SK-N-SH (cell line): ENCODE results near the gene CCDC78. TPM values are rescaled to one million over a fixed set of nuclear protein-coding genes. Genes with fewer than 3 reads are reported as not detected.

Experiments
- CTCF ChIA-PET: fragments of 300-600, 350-600 bp; formaldehyde crosslinking; extraction: SDS; loops from one replicate; lab custom pipeline; 2021; lab: Yijun Ruan, JAX
- POLR2A ChIA-PET: fragments of 350-600 bp; sonication (Branson Sonifier 250); formaldehyde crosslinking; extraction: SDS; loops from one replicate; lab custom pipeline; 2020; ENCODE audit warnings: antibody characterized with exemption, inconsistent platforms; lab: Yijun Ruan, JAX
- DNase-seq: peaks from one replicate; pipeline ENCODE4 v3.0.0; 2012
- H2AFZ ChIP-seq: fragments of 200-600 bp; sonication (generic); 2 replicates; pipeline ENCODE4 v1.8.1; 2016; ENCODE audit warnings: antibody characterized with exemption, mild to moderate bottlenecking, low read depth
- H3F3A ChIP-seq: fragments of 200-600 bp; sonication (generic); replicated peaks from 2 replicates; pipeline ENCODE3; 2016; ENCODE audit warnings: antibody characterized with exemption, mild to moderate bottlenecking; ENCODE audit not compliant: insufficient read depth
- H3K27ac ChIP-seq, 2 experiments: fragments of 200-500 bp in 1 of 2; fragments of 200-600 bp in 1 of 2; sonication (Bioruptor generic) in 1 of 2; sonication (generic), shearing (Covaris generic) in 1 of 2; 2 replicates each; pipeline versions ENCODE4 v1.5.1 to v1.6.1; 2014 to 2016; ENCODE audit warnings: low read depth in 2 of 2, inconsistent platforms in 1 of 2, low read length in 1 of 2, mild to moderate bottlenecking in 1 of 2, mixed read lengths in 1 of 2
- H3K27me3 ChIP-seq: fragments of 200-600 bp; sonication (generic), shearing (Covaris generic); 2 replicates; pipeline ENCODE4 v1.6.1; 2016; ENCODE audit warnings: mixed run types; ENCODE audit not compliant: insufficient read depth
- H3K36me3 ChIP-seq, 2 experiments: fragments of 200-500 bp in 1 of 2; fragments of 200-600 bp in 1 of 2; sonication (Bioruptor generic) in 1 of 2; sonication (generic) in 1 of 2; replicated peaks in 1 of 2; 2 replicates each; pipeline versions ENCODE3 to v1.5.1; 2014 to 2016; ENCODE audit warnings: low read length in 1 of 2, mild to moderate bottlenecking in 1 of 2; ENCODE audit not compliant: insufficient read depth in 2 of 2, control insufficient read depth in 1 of 2
- H3K4me1 ChIP-seq, 2 experiments: fragments of 200-500 bp in 1 of 2; fragments of 200-600 bp in 1 of 2; sonication (Bioruptor generic) in 1 of 2; sonication (generic), shearing (Covaris generic) in 1 of 2; 2 replicates each; pipeline versions ENCODE4 v1.5.1 to v1.6.1; 2014 to 2016; ENCODE audit warnings: low read depth in 1 of 2, low read length in 1 of 2, mixed run types in 1 of 2; ENCODE audit not compliant: insufficient read depth in 2 of 2, control insufficient read depth in 1 of 2
- H3K4me2 ChIP-seq: fragments of 200-600 bp; sonication (generic), shearing (Covaris generic); 2 replicates; pipeline ENCODE4 v1.6.1; 2017; ENCODE audit warnings: mixed run types
- H3K4me3 ChIP-seq, 2 experiments: fragments of 200-500 bp in 1 of 2; fragments of 200-600 bp in 1 of 2; sonication (Bioruptor generic) in 1 of 2; sonication (generic), shearing (Covaris generic) in 1 of 2; 2 replicates each; pipeline versions ENCODE4 v1.5.1 to v1.8.1; 2014 to 2016; ENCODE audit warnings: low read depth in 2 of 2, inconsistent platforms in 1 of 2, low read length in 1 of 2, mild to moderate bottlenecking in 1 of 2, mixed read lengths in 1 of 2, moderate library complexity in 1 of 2
- H3K79me2 ChIP-seq: fragments of 200-600 bp; sonication (generic); 2 replicates; pipeline ENCODE4 v1.8.1; 2017; ENCODE audit warnings: mild to moderate bottlenecking; ENCODE audit not compliant: insufficient read depth
- H3K9ac ChIP-seq: fragments of 200-600 bp; sonication (generic); 2 replicates; pipeline ENCODE4 v1.6.1; 2017; ENCODE audit warnings: mixed run types
- H3K9me2 ChIP-seq: fragments of 200-600 bp; sonication (generic); 2 replicates; pipeline ENCODE4 v1.6.1; 2017; ENCODE audit warnings: mixed run types
- H3K9me3 ChIP-seq: fragments of 200-600 bp; sonication (generic); 2 replicates; pipeline ENCODE4 v1.6.1; 2017; ENCODE audit warnings: mixed run types, mild to moderate bottlenecking, moderate library complexity
- H4K20me1 ChIP-seq: fragments of 200-600 bp; sonication (generic); 2 replicates; pipeline ENCODE4 v1.6.1; 2017; ENCODE audit warnings: mild to moderate bottlenecking, mixed run types; ENCODE audit not compliant: insufficient read depth
- CHD2 ChIP-seq: fragments of 150-350 bp; IDR thresholded peaks from 2 replicates; pipeline ENCODE4 v1.6.1; 2018; ENCODE audit warnings: low read length; ENCODE audit not compliant: partially characterized antibody
- ELF1 ChIP-seq: IDR thresholded peaks from 2 replicates; pipeline ENCODE4 v1.4.0; 2012
- EP300 ChIP-seq, 2 experiments: IDR thresholded peaks; 2 replicates each; pipeline versions ENCODE4 v1.4.0 to v1.6.1; 2012; ENCODE audit warnings: borderline replicate concordance in 1 of 2, low read depth in 1 of 2, low read length in 1 of 2
- EZH2phosphoT487 ChIP-seq: fragments of 200-600 bp; sonication (generic); IDR thresholded peaks from 2 replicates; pipeline ENCODE4 v1.6.1; 2017; ENCODE audit warnings: low read depth, mixed run types, mild to moderate bottlenecking, antibody characterized with exemption, moderate library complexity, borderline replicate concordance
- FOSL2 ChIP-seq: IDR thresholded peaks from 2 replicates; pipeline ENCODE4 v1.4.0; 2012; ENCODE audit warnings: low read depth, mild to moderate bottlenecking, moderate library complexity, borderline replicate concordance
- FOXJ3 ChIP-seq: sonication (generic); formaldehyde crosslinking; IDR thresholded peaks from 2 replicates; pipeline ENCODE4 v1.5.1; 2020; ENCODE audit warnings: mild to moderate bottlenecking, missing genetic modification reagents
- FOXM1 ChIP-seq: IDR thresholded peaks from 2 replicates; pipeline ENCODE4 v1.4.0; 2012; ENCODE audit warnings: low read depth, mild to moderate bottlenecking
- GABPA ChIP-seq: IDR thresholded peaks from 2 replicates; pipeline ENCODE4 v1.4.0; 2012; ENCODE audit warnings: low read depth, mild to moderate bottlenecking
- GATA2 ChIP-seq: sonication (generic); formaldehyde crosslinking; IDR thresholded peaks from 2 replicates; pipeline ENCODE4 v1.5.0; 2020; ENCODE audit warnings: mild to moderate bottlenecking, missing genetic modification reagents
- MXI1 ChIP-seq: IDR thresholded peaks from 2 replicates; pipeline ENCODE4 v1.6.1; 2012; ENCODE audit warnings: mild to moderate bottlenecking, low read depth, low read length, improper control_type of control experiment
- NFIC ChIP-seq: IDR thresholded peaks from 2 replicates; pipeline ENCODE4 v1.4.0; 2012; ENCODE audit warnings: borderline replicate concordance
- RAD21 ChIP-seq: IDR thresholded peaks from 2 replicates; pipeline ENCODE4 v1.6.1; 2012; ENCODE audit warnings: mild to moderate bottlenecking, low read length
- RFX5 ChIP-seq: IDR thresholded peaks from 2 replicates; pipeline ENCODE4 v1.6.1; 2012; ENCODE audit warnings: mild to moderate bottlenecking, improper control_type of control experiment, low read length
- RXRA ChIP-seq: IDR thresholded peaks from 2 replicates; pipeline ENCODE4 v1.4.0; 2012; ENCODE audit warnings: low read depth, mild to moderate bottlenecking, borderline replicate concordance
- SMC3 ChIP-seq: IDR thresholded peaks from 2 replicates; pipeline ENCODE4 v1.6.1; 2012; ENCODE audit warnings: low read depth, low read length, improper control_type of control experiment
- WGBS: methylation state at CpG from one replicate; pipeline ENCODE4 v1.1.6; 2017; ENCODE audit warnings: low lambda C conversion rate; 5-methylcytosine and 5-hydroxymethylcytosine counted together
- polyA plus RNA-seq, 3 experiments: library from polyadenylated mRNA; depleted of rRNA; stranded (reverse); fragments of >200 nt; gene quantifications; 2 replicates each; pipeline ENCODE4 v1.2.3, GENCODE V29; 2012
- TF ChIP-seq, protein P1 (sequence below): IDR thresholded peaks from 2 replicates; pipeline ENCODE4 v1.4.0; 2012; ENCODE audit warnings: low read depth, borderline replicate concordance
- TF ChIP-seq, protein P2 (sequence below): fragments of 150-350 bp; IDR thresholded peaks from 2 replicates; pipeline ENCODE4 v1.6.1; 2016; ENCODE audit warnings: mild to moderate bottlenecking, low read depth, low read length
- TF ChIP-seq, protein P3 (sequence below): IDR thresholded peaks from 2 replicates; pipeline ENCODE4 v1.4.0; 2012; ENCODE audit warnings: low read depth, borderline replicate concordance

The CCDC78 gene
- polyA plus RNA-seq, 1 of the 3 experiments (the other 2 are of a cell fraction): 15.4 TPM

DNA sequence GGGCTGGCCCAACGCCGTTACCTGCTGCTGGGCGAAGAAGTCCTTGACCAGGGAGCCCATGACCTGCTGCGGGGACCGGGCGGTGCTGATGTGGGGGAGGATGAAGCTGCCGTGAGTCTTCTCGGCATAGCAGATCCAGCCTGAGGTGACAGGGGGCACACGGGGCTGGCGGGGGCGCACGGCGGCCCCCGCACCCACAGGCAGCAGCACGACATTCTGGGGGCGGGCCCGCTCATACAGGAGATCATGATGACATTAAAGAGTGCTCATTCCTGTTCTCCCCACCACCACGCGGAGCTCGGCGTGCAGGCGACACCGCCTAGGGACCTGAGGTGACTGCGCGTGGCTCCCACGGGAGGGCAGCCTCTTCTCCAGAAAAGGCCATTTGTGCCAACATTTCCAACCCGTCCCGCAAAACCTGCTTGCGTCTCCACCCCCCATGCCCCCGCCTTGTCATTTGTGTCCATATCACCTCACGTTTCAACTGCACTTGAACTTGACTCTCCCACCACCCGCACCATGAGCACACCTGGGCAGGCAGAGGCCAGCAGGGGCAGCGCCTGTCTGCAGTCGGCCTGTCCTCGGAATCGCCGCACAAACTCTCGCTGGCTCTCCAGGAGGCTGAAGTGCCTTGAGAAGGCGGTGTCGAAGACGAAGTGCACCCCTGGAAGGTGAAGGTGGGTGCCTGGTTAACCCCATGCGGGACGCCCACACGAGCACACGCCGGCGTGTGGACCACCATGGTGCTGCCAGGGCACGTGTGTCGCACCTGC, 8.2 kb upstream of the CCDC78 start:
- peaks cover 0 to 40% of the 10 kb centered on the region in 2 experiments for H3K36me3 ChIP-seq

More for the DNA sequence above, 8.2 kb upstream of the CCDC78 start:
- H3K4me3 ChIP-seq: no peak overlapping the region
- peaks cover 0 to under 1% of the 10 kb centered on the region in 2 experiments; a peak in 1 of 4 replicates for H3K4me1 ChIP-seq
- H3K9me3 ChIP-seq: no peaks in the 10 kb centered on the region
- H3K4me2 ChIP-seq: no peak overlapping the region
- no peaks in the 10 kb centered on the region for H3K27me3 ChIP-seq
- H4K20me1 ChIP-seq: no peaks in the 10 kb centered on the region
- H3K9ac ChIP-seq: no peak overlapping the region
- CTCF ChIA-PET: interaction anchor here (5.2 to 20.3 kb wide), 2 partner anchors 6 to 21 kb away, joined by 33 to 358 read pairs; partner anchors contain the start of genes ANTKMT, CIAO3, FBXL16 and METRN
- H3F3A ChIP-seq: peaks cover 4% of the 10 kb centered on the region
- H3K79me2 ChIP-seq: peaks cover under 1% of the 10 kb centered on the region; the same call in 1 of the 2 replicates
- H3K9me2 ChIP-seq: no peaks in the 10 kb centered on the region
- TF ChIP-seq EP300 (IDR thresholded peaks at IDR 0.05; ENCODE audit: borderline replicate concordance in 1 of 2, low read depth in 1 of 2, low read length in 1 of 2) (no peak), FOXJ3 (CRISPR knock-in tag) (no peak), GABPA (no peak), SMC3 (no peak), RXRA (no peak), NFIC (no peak), MXI1 (no peak), CHD2 (no peak), EZH2phosphoT487 (no peak), GATA2 (CRISPR knock-in tag) (no peak), FOSL2 (no peak), FOXM1 (no peak), ELF1 (no peak), RAD21 (no peak), RFX5 (no peak)
- TF ChIP-seq, protein P1, sequence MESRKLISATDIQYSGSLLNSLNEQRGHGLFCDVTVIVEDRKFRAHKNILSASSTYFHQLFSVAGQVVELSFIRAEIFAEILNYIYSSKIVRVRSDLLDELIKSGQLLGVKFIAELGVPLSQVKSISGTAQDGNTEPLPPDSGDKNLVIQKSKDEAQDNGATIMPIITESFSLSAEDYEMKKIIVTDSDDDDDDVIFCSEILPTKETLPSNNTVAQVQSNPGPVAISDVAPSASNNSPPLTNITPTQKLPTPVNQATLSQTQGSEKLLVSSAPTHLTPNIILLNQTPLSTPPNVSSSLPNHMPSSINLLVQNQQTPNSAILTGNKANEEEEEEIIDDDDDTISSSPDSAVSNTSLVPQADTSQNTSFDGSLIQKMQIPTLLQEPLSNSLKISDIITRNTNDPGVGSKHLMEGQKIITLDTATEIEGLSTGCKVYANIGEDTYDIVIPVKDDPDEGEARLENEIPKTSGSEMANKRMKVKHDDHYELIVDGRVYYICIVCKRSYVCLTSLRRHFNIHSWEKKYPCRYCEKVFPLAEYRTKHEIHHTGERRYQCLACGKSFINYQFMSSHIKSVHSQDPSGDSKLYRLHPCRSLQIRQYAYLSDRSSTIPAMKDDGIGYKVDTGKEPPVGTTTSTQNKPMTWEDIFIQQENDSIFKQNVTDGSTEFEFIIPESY: no peak
- TF ChIP-seq, protein P2, sequence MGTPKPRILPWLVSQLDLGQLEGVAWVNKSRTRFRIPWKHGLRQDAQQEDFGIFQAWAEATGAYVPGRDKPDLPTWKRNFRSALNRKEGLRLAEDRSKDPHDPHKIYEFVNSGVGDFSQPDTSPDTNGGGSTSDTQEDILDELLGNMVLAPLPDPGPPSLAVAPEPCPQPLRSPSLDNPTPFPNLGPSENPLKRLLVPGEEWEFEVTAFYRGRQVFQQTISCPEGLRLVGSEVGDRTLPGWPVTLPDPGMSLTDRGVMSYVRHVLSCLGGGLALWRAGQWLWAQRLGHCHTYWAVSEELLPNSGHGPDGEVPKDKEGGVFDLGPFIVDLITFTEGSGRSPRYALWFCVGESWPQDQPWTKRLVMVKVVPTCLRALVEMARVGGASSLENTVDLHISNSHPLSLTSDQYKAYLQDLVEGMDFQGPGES: no peak
- TF ChIP-seq, protein P3, sequence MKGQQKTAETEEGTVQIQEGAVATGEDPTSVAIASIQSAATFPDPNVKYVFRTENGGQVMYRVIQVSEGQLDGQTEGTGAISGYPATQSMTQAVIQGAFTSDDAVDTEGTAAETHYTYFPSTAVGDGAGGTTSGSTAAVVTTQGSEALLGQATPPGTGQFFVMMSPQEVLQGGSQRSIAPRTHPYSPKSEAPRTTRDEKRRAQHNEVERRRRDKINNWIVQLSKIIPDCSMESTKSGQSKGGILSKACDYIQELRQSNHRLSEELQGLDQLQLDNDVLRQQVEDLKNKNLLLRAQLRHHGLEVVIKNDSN: no peak
- TF ChIP-seq, all 33 proteins: peak for 0
- Histone ChIP-seq H2AFZ (no peak overlapping the region), H3K27ac (no peak overlapping the region)
- DNase-seq: no peak
- WGBS: 96% methylated on average over 35 of the region's 49 CpGs
- POLR2A ChIA-PET: no interaction called here
